C4-2B (cell line): Measurements from ENCODE around the gene SPTBN2.

Experiments
- CTCF ChIP-seq: fragments of 450-650 bp; conservative IDR thresholded peaks from 2 replicates; pipeline ENCODE4 v1.5.1; 2017; ENCODE audit warnings: mild to moderate bottlenecking
- ZFX ChIP-seq: fragments of 450-650 bp; IDR thresholded peaks from 2 replicates; pipeline ENCODE4 v1.6.1; 2017

GRCh38 chr11:66651016-66651415 is 78.0 kb downstream of the SPTBN2 start:
- TF ChIP-seq CTCF (no peak), ZFX (no peak)
